ENCODE results near the gene ARCN1.

Gene ARCN1

GRCh38 chr11:118537409-118537980, 34.7 kb upstream of the ARCN1 start:
- no peak for DNase-seq (ENCODE audit: low spot score)
- in situ Hi-C loops (cut with MboI; ENCODE audit: low pct_unique_long_range_greater_than_20kb, low sequenced_read_pairs, unreplicated experiment), result no loop called here
- no peak for TF ChIP-seq CTCF (IDR thresholded peaks at IDR 0.05; ENCODE audit: extremely low read depth, insufficient read depth, missing control alignments)

GRCh38 chr11:118544010-118544646, 28.1 kb upstream of the ARCN1 start:
- no peak for DNase-seq (ENCODE audit: low spot score)
- in situ Hi-C loops (cut with MboI; ENCODE audit: low pct_unique_long_range_greater_than_20kb, low sequenced_read_pairs, unreplicated experiment), result no loop called here
- no peak for TF ChIP-seq CTCF (IDR thresholded peaks at IDR 0.05; ENCODE audit: extremely low read depth, insufficient read depth, missing control alignments)

- DNase-seq (ENCODE audit: low spot score), result no peak
- TF ChIP-seq CTCF (IDR thresholded peaks at IDR 0.05; ENCODE audit: extremely low read depth, insufficient read depth, missing control alignments), result no peak
- in situ Hi-C loops (cut with MboI; ENCODE audit: low pct_unique_long_range_greater_than_20kb, low sequenced_read_pairs, unreplicated experiment), result no loop called here
These were observed 27.6 kb upstream of the ARCN1 start for GRCh38 chr11:118544647-118545010.

- in situ Hi-C loops (cut with MboI; ENCODE audit: low pct_unique_long_range_greater_than_20kb, low sequenced_read_pairs, unreplicated experiment), result no loop called here
- no peak for TF ChIP-seq CTCF (IDR thresholded peaks at IDR 0.05; ENCODE audit: extremely low read depth, insufficient read depth, missing control alignments)
- no peak for DNase-seq (ENCODE audit: low spot score)
These were observed 26.7 kb upstream of the ARCN1 start for GRCh38 chr11:118545533-118545932.

GRCh38 chr11:118547132-118547531, 25.1 kb upstream of the ARCN1 start:
- in situ Hi-C loops (cut with MboI; ENCODE audit: low pct_unique_long_range_greater_than_20kb, low sequenced_read_pairs, unreplicated experiment), result no loop called here
- no peak for DNase-seq (ENCODE audit: low spot score)
- TF ChIP-seq CTCF (IDR thresholded peaks at IDR 0.05; ENCODE audit: extremely low read depth, insufficient read depth, missing control alignments), result no peak

GRCh38 chr11:118552341-118552740, 19.9 kb upstream of the ARCN1 start:
- DNase-seq (ENCODE audit: low spot score), result no peak
- no peak for TF ChIP-seq CTCF (IDR thresholded peaks at IDR 0.05; ENCODE audit: extremely low read depth, insufficient read depth, missing control alignments)
- in situ Hi-C loops (cut with MboI; ENCODE audit: low pct_unique_long_range_greater_than_20kb, low sequenced_read_pairs, unreplicated experiment), result no loop called here

All from GM13977 (cell line).